GM18861 (cell line): ENCODE results near the gene MIDN.

Experiments used
- ATAC-seq: cut with Tn5 transposase; IDR thresholded peaks from one replicate; pipeline ENCODE4 v1.9.1; 2021; ENCODE audit not compliant: unreplicated experiment

Gene MIDN

GRCh38 chr19:1220976-1221903 lies 27.1 kb upstream of the MIDN start:
- ATAC-seq: no peak

- no peak for ATAC-seq
Measured at GRCh38 chr19:1221904-1222255, 26.5 kb upstream of the MIDN start.

GRCh38 chr19:1222394-1222793 lies 26.0 kb upstream of the MIDN start:
- no peak for ATAC-seq

DNA sequence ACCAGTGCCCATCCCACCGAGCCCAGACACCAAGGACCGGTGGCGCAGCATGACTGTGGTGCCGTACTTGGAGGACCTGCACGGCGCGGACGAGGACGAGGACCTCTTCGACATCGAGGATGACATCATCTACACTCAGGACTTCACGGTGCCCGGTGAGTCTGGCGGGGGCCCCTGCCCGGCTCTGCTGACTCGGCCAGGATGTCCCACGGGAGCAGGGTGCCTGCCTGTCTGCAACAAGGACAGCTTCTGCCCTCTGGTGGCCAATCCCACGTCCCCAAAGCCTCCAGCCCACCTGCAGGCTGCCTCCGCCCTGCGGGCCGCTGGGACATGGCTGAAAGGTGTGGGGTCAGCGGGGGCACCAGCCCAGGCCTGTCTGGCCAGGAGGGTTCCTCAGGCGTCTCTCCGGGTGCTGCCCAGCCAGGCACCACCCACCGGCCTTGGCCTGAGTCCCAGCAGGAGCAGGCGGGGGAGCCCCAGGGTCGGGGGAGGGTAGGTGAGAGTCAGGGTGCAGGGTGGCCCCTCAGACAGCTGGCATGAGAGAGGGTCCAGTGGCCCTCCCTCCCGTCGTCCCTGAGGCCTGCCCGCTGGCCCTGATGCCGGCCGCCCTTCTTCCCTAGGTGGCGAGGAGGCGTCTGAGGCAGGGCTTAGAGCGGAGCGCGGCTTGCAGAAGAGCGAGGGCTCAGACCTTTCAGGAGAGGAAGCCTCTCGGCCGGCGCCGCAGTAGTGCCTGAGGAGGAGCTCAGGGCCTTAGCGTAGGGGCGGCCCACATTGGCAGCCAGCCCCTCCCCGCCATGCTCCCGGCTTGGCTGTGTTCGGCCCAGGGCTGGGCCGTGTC lies 25.1 kb upstream of the MIDN start:
- no peak for ATAC-seq

GRCh38 chr19:1224047-1224825 lies 24.1 kb upstream of the MIDN start:
- no peak for ATAC-seq

DNA sequence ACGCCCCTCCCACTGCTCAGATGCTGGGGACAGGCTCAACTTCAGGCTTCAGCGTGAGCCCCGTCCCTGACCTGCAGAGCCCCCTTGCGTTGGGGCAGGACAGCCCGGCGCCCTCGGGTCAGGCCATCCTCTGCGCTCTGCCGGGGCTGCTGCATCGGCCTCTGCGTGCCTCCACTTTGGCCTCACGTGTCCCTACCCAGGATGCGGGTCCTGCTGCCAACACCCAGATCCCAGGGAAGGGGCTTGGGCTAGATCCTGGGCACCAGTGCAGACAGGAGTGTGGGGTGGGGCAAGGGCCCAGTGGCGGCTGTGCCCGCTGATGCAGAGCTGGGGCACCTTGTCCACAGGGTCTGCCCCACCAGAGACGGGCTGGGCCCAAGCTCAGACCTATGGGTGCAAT lies 23.5 kb upstream of the MIDN start:
- ATAC-seq: no peak

DNA sequence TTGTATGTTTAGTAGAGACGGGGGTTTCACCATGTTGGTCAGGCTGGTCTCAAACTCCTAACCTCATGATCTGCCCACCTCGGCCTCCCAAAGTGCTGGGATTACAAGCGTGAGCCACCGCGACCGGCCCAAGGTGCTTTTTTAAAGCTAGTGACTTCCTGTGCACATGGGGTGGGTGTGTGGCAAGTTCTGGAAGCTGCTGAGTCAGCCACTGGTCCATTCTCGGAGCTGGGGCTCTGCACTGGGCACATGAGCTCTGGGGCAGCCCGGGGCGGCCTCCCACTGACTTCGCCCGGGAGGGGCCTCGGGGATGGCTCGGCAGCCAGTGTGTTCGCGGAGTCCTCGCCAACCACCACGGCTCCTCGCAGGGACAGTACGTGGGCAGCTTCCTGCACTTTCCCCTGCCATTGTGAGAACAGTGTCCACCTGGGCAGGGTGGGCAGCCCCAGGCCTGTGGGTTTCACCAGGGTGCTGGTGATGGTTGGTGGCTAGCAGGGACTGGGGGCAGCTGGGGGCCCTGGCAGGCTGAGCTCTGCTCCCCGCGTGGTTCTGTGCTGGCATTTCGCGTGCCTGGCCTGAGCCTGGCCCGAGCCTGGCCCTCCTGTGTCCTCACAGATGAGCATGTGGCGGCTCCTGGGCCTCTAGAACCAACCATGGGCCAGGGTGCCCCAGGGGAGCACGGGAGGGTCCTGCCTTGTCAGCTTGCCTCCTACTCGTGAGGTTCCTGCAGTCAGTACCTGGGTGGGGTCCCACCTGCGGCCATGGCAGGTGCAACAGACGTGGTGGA lies 22.8 kb upstream of the MIDN start:
- ATAC-seq: no peak

- no peak for ATAC-seq
Measured at GRCh38 chr19:1226227-1226518, 22.2 kb upstream of the MIDN start.

DNA sequence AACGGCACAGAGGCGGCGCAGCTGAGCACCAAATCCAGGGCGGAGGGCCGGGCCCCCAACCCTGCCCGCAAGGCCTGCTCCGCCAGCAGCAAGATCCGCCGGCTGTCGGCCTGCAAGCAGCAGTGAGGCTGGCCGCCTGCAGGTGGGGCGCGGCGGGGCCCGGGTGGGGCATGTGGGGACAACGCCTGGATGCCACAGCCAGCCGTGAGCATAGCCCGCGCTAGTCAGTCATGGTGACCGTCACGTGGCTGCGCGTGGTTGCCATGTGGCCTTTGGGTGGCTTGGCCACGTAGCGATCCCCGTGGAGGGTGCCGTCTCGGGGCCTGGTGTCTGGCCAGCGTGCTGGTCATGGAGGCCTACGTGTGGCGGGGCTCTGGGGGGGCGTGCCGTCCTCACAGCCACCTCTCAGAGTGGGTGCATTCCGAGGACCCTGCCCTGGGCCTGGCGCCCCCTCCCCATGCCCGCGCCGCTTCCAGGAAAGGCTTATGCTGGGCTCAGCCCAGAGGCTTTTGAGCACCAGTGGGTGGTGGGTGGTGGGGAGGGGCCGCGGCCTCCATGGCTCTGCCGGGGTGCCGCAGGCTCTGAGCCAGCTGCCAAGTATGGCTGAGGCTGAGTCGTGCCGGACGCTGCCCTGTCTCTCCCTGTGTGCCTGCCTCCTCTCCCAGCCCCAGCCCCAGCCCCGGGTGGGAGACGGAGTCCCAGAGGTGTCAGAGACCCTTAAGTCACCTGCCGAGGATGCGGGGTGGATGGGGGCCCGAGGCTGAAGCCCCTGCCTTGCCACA lies 21.7 kb upstream of the MIDN start:
- no peak for ATAC-seq

- ATAC-seq: no peak
Measured at GRCh38 chr19:1227304-1228054, 20.9 kb upstream of the MIDN start.

DNA sequence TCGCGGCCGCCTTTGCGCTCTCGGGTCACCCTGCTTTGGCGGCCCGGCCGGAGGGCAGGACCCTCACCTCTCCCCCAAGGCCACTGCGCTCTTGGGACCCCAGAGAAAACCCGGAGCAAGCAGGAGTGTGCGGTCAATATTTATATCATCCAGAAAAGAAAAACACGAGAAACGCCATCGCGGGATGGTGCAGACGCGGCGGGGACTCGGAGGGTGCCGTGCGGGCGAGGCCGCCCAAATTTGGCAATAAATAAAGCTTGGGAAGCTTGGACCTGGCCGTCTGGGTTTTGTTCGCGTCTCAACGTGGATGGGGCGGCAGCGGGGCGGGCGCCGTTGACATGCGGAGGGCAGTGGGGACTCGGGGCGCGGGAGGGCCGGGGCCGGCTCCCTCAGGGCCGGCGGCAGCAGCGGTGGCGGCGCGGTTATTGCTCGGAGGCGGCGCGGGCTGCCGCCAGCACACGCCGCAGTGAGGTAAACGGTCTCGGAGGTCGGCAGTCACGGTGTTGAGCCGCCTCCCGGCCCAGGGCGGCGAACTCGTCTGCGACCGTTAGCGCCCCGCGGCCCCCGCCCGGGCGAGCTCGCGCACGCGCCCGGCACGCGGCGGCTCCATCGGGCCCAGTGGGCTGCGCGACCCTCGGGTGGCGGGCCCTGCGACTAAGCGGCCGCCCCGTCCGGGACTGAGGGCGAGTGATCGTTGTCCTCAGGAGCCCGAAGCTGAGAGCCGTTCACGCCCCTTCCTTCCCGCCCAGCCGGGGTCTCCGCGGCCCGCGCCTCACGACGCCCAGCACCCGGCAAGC lies 20.0 kb upstream of the MIDN start:
- no peak for ATAC-seq

DNA sequence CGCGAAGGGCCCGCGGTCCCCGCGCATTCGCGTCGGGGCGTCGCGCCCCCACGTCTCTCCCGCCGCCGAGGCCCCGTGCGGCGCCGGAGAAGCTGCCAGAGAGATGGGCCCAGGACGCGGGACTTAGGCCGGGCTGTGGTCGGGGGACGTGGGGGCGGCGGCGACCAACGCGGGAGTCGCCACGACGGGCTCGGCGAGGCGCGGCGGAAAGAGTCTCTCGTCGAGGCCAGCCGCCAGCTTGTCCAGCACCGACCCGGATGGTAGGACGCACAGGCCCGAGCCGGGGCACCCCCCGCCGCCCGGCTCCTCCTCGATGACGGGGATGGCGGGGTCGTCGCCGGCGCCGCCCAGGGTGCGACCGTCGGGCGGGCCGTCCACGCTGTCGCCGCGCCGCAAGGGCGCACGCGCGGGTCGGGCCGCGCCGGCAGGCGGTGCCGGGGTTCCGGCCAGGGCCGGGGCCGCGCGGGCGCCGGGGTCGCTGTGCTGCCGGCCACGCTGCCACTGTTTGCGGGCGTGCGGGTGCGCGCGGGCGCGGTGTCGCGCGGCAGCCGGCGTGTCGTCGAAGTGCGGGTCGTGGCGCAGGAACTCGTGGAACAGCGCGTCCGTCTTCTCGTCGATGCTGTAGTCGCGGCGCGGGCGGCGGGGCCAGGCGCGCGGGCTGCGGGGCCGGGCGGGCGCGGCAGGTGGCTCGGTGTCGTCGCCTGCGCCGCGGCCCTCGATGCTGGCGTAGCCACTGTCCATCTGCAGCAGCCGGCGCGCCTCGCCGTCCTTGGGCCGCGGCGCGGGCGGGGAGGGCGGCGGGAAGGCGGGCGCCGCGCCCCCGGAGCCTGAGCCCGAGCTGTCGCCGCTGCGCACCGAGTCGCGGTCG lies 19.1 kb upstream of the MIDN start:
- no peak for ATAC-seq

DNA sequence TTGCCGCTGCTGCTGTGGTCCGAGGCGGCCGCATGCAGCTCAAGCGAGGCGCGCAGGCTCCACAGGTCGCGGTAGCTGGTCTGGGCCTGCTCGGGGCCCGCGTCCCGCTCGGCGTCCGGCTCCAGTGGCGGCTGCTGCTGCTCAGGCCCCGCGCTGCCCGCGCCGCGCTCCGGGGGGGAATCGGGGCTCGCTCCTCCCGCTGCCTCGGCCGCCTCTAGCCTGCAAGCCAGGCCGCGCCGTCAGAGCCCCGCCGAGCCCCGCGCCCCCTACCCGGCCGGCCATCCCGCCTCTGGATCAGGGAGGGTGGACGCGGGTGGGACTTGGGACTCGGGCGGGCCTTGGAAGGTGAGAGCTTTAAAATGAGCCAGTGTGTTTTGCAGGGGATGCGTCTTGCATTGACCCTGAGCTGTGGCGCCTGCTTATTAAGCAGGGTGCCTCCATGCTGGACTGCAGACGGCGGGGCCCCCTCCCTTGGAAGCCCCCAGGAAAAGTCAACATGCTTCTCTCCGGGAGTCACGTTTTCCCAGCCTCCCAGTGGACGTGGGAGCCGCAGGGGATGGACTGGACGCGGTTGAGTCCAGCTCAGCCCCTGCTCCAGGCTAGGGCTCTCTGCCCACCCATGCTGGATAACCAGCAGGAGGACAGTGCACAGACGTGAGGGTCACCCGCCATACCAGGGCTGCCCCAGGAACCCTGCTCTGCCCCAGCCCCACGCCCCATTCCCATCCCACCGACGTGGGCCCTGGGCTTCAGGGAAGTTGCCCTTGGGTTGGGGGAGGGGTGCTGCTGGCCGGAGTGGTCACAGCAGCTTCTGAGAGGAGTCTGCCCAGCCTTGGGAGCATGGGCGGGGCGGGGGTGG lies 18.2 kb upstream of the MIDN start:
- no peak for ATAC-seq

GRCh38 chr19:1230783-1231489 lies 17.4 kb upstream of the MIDN start:
- ATAC-seq: no peak

GRCh38 chr19:1231729-1232637 lies 16.4 kb upstream of the MIDN start:
- ATAC-seq: no peak
